ENCODE measurements around the gene USP3. TPM values are rescaled to one million over a fixed set of nuclear protein-coding genes. Genes with fewer than 3 reads are reported as not detected.

USP3 gene
- total RNA-seq, 1 experiment from 2014 or later: 24.2 TPM

DNA sequence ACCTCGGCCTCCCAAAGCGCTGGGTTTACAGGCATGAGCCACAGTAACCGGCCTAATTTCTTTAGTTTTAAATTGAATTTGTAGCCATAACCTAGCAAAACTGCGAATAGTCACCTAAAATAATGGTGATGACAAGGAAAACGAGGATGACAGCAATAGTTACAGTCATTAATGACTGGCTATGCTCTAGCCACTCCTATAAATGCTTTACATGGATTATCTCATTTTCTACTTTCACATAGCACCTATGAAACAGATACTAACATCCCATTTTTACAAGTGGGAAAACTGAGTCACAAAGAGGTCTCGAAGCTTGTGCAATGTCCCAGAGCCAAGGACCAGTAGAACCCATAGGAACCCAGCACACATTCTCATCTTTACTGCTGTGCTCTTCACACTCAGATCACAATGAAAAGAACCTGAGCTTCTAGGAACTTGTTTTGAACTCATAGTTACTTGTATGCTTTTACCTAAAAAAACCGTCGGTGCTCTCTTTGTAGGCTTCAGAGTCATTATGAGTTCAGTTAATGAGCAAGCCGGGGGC is 132.2 kb downstream of the USP3 start:
- in situ Hi-C loops (cut with HindIII; ENCODE audit: low pct_unique_long_range_greater_than_20kb, low sequenced_read_pairs): loop anchor here (10.0 kb wide), 1 partner anchor 48 kb away; no protein-coding TSS in a partner anchor

DNA sequence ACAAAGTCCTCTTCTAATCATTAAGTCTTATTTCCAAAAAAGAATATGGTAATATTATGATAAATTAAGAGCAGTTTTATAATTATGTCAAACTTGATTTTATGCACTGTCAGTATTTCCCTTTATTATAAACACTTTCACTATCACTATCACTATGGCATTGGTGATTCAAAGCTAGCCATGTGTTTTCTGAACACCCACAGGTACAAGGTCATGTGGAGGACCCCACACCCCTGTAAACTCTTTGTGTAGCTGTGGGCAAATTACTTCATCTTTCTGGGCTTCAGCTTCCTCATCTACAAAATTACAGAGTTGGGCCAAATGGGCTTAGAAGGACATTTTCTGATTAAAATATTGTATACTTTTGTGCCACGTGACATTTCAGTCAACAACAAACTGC is 134.4 kb downstream of the USP3 start:
- no peak for DNase-seq (ENCODE audit: low read depth, low spot score)
- in situ Hi-C loops (cut with HindIII; ENCODE audit: low pct_unique_long_range_greater_than_20kb, low sequenced_read_pairs): loop anchor here (10.0 kb wide), 1 partner anchor 46 kb away; no protein-coding TSS in a partner anchor

More for the DNA sequence above, 132.2 kb downstream of the USP3 start:
- DNase-seq (ENCODE audit: low read depth, low spot score): no peak

DNA sequence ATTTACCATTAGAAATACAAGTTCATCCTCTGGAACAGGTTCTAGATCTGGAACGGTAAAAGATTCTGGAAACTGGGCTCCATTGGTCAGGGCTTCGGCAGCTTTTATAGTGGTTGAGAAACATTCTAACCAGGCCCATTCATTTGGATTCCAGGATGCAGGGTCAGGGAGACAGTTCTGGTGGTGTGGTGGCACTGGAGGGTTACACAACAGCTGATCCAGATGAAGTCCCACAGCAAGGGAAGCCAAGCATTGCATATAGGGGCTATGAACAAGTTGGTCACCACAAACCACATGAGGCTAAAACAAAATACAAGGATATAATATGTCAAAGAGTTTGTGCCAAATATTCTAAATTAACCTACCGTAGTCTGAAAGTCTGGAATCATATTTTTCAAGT is 135.8 kb downstream of the USP3 start:
- in situ Hi-C loops (cut with HindIII; ENCODE audit: low pct_unique_long_range_greater_than_20kb, low sequenced_read_pairs): no loop called here
- no peak for DNase-seq (ENCODE audit: low read depth, low spot score)

Other genes starting within 250 kb of the USP3 start
- gene APH1B, start 227.0 kb upstream of the USP3 start, total RNA-seq (2014; rRNA removed; shearing (Covaris generic)): 16.2 and 17.0 TPM in 2 replicates
- gene CA12, start 122.7 kb upstream of the USP3 start, total RNA-seq (2014; rRNA removed; shearing (Covaris generic)): 17.4 and 19.2 TPM in 2 replicates
- 0.35 TPM in 1 of 2 replicates, not detected in the other for gene FBXL22, start 92.8 kb downstream of the USP3 start, total RNA-seq (2014; rRNA removed; shearing (Covaris generic))